Hepatocyte (in vitro differentiated cells): Measurements from ENCODE around the gene ATG10. TPM values are rescaled to one million over a fixed set of nuclear protein-coding genes. Genes with fewer than 3 reads are reported as not detected.
"Not testable (repeated sequence)": the region's sequence is repeated elsewhere in the genome, so short reads cannot be mapped to it uniquely, and the experiment has no call there.

Experiments
- DNase-seq: peaks from one replicate; pipeline ENCODE4 v3.0.0-alpha.2; 2016; ENCODE audit warnings: low spot score
- H2AFZ ChIP-seq: fragments of 200-600 bp; sonication (generic); 2 replicates; pipeline ENCODE4 v1.6.0; 2016; ENCODE audit warnings: antibody characterized with exemption, mild to moderate bottlenecking
- H3K27ac ChIP-seq: fragments of 200-600 bp; sonication (generic); 2 replicates; pipeline ENCODE4 v1.5.1; 2016; ENCODE audit warnings: mild to moderate bottlenecking
- H3K27me3 ChIP-seq: fragments of 200-600 bp; sonication (generic); 2 replicates; pipeline ENCODE4 v1.6.1; 2016
- H3K36me3 ChIP-seq: fragments of 200-600 bp; sonication (generic); replicated peaks from 2 replicates; pipeline ENCODE4 v1.5.1; 2016; ENCODE audit warnings: low read depth; ENCODE audit not compliant: insufficient read depth
- H3K4me1 ChIP-seq: fragments of 200-600 bp; sonication (generic); 2 replicates; pipeline ENCODE4 v1.5.1; 2016; ENCODE audit warnings: mild to moderate bottlenecking, moderate library complexity; ENCODE audit not compliant: insufficient read depth
- H3K4me2 ChIP-seq: fragments of 200-600 bp; sonication (generic); 2 replicates; pipeline ENCODE4 v1.6.0; 2016
- H3K4me3 ChIP-seq: fragments of 200-600 bp; sonication (generic); 2 replicates; pipeline ENCODE4 v1.5.1; 2016; ENCODE audit warnings: mild to moderate bottlenecking
- H3K79me2 ChIP-seq: fragments of 200-600 bp; sonication (generic); 2 replicates; pipeline ENCODE4 v1.6.0; 2017; ENCODE audit warnings: mild to moderate bottlenecking
- H3K9me2 ChIP-seq: fragments of 200-600 bp; sonication (generic); replicated peaks from 2 replicates; pipeline ENCODE4 v1.6.0; 2017; ENCODE audit warnings: mild to moderate bottlenecking; ENCODE audit not compliant: insufficient read depth
- H3K9me3 ChIP-seq: fragments of 200-600 bp; sonication (generic); 2 replicates; pipeline ENCODE4 v1.5.1; 2016; ENCODE audit warnings: low read depth, mild to moderate bottlenecking
- H4K20me1 ChIP-seq: fragments of 200-600 bp; sonication (generic); 2 replicates; pipeline ENCODE4 v1.6.0; 2016; ENCODE audit warnings: mild to moderate bottlenecking; ENCODE audit not compliant: insufficient read depth, poor library complexity, severe bottlenecking
- EZH2 ChIP-seq: fragments of 200-600 bp; sonication (generic); IDR thresholded peaks from 2 replicates; pipeline ENCODE4 v1.6.1; 2016; ENCODE audit warnings: antibody characterized with exemption, mild to moderate bottlenecking, borderline replicate concordance
- EZH2phosphoT487 ChIP-seq: fragments of 200-600 bp; sonication (generic); IDR thresholded peaks from one replicate; pipeline ENCODE4 v1.6.1; 2018; ENCODE audit warnings: antibody characterized with exemption, mild to moderate bottlenecking, low read depth, moderate library complexity; ENCODE audit not compliant: unreplicated experiment, severe bottlenecking
- WGBS: methylation state at CpG from one replicate; pipeline ENCODE4 v1.1.6; 2016; ENCODE audit warnings: low lambda C conversion rate; ENCODE audit errors: missing lambda C conversion rate; 5-methylcytosine and 5-hydroxymethylcytosine counted together
- polyA plus RNA-seq: library from polyadenylated mRNA; unstranded; fragments of >200 nt; fragmentation: Nextera tagmentation; extraction: Ambion mirVana; gene quantifications from 2 replicates; pipeline ENCODE4 v1.2.1, GENCODE V29; 2016
- total RNA-seq: library from RNA; depleted of rRNA; stranded (reverse); fragments of >200 nt; gene quantifications from 2 replicates; pipeline ENCODE4 v1.2.3, GENCODE V29; 2014
- TF ChIP-seq, protein P1 (sequence below): fragments of 200-600 bp; sonication (generic); IDR thresholded peaks from 2 replicates; pipeline ENCODE4 v1.5.1; 2016; ENCODE audit warnings: antibody characterized with exemption, mild to moderate bottlenecking; ENCODE audit not compliant: poor library complexity

Gene ATG10
- total and polyA plus RNA-seq, 2 experiments from 2014 or later: 11.8 to 13.0 TPM

DNA sequence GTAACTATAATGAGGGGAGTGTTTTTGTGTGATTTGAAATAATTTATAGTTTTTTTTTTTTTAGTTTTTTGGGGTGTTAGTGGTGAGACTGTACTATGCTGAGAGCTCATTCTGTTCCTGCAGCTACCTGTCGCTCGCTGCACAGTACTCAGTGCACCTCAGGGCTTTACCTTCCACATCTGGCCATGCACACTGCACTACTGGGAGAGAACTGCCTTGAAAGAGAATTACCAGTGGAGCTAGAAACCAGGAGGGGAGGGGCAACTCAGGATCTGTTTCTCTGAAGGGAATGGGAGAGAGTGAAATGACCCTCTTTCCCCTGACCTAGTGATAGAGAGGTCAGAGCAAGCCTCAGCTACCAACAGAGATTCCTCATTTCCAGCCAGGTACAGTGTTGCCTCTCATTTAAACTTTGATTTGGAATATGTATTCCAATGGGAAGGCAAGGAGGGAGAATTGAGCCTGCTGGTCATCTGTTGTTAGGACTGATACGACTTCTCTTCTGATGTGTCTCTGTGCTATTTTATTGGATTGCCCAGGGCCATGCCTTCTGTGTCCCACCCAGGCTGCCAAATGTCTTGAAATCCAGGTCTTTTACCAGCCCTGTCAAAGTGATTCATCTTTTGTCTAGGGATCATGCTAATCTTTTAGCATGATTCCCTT lies 8.9 kb downstream of the ATG10 start:
- H3K4me3 ChIP-seq: no peak overlapping the region
- DNase-seq: no peak
- H3K36me3 ChIP-seq: no peaks in the 10 kb centered on the region
- no peaks in the 10 kb centered on the region for H3K9me2 ChIP-seq
- H3K79me2 ChIP-seq: no peaks in the 10 kb centered on the region
- H3K27ac ChIP-seq: no peak overlapping the region
- H3K9me3 ChIP-seq: no peaks in the 10 kb centered on the region
- 70% methylated on average over 3 of the region's 3 CpGs for WGBS
- TF ChIP-seq EZH2 (no peak), EZH2phosphoT487 (no peak)
- TF ChIP-seq, protein P1, sequence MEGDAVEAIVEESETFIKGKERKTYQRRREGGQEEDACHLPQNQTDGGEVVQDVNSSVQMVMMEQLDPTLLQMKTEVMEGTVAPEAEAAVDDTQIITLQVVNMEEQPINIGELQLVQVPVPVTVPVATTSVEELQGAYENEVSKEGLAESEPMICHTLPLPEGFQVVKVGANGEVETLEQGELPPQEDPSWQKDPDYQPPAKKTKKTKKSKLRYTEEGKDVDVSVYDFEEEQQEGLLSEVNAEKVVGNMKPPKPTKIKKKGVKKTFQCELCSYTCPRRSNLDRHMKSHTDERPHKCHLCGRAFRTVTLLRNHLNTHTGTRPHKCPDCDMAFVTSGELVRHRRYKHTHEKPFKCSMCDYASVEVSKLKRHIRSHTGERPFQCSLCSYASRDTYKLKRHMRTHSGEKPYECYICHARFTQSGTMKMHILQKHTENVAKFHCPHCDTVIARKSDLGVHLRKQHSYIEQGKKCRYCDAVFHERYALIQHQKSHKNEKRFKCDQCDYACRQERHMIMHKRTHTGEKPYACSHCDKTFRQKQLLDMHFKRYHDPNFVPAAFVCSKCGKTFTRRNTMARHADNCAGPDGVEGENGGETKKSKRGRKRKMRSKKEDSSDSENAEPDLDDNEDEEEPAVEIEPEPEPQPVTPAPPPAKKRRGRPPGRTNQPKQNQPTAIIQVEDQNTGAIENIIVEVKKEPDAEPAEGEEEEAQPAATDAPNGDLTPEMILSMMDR: no peak
- H2AFZ ChIP-seq: no peak overlapping the region
- H3K27me3 ChIP-seq: no peaks in the 10 kb centered on the region
- H3K4me1 ChIP-seq: no peaks in the 10 kb centered on the region
- no peak overlapping the region for H3K4me2 ChIP-seq
- no peaks in the 10 kb centered on the region for H4K20me1 ChIP-seq

DNA sequence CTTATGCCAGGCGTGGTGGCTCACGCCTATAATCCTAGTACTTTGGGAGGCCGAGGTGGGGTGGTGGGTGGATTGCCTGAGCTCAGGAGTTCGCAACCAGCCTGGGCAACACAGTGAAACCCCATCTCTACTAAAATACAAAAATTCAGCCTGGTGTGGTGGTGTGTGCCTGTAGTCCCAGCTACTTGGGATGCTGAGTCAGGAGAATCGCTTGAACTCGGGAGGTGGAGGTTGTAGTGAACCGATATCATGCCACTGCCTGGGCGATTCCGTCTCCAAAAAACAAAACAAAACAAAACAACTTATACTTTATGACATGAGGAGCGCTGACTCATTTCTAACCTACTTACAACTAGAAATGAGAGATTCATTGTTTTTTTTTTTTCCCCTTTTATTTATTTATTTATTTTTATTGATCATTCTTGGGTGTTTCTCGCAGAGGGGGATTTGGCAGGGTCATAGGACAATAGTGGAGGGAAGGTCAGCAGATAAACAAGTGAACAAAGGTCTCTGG lies 10.4 kb downstream of the ATG10 start:
- not testable (repeated sequence) for H3K4me2 ChIP-seq, H3K9me2 ChIP-seq, H4K20me1 ChIP-seq, H3K27me3 ChIP-seq, H3K79me2 ChIP-seq, H3K4me1 ChIP-seq, H2AFZ ChIP-seq, H3K36me3 ChIP-seq, H3K4me3 ChIP-seq, DNase-seq, H3K9me3 ChIP-seq, H3K27ac ChIP-seq
- WGBS: 96% methylated on average over 11 of the region's 11 CpGs

GRCh38 chr5:81983148-81983547 lies 11.3 kb downstream of the ATG10 start:
- H3K9me2 ChIP-seq, H2AFZ ChIP-seq, H3K9me3 ChIP-seq, H3K4me2 ChIP-seq, H3K27ac ChIP-seq, H3K4me1 ChIP-seq, H3K27me3 ChIP-seq, H3K79me2 ChIP-seq, DNase-seq, H4K20me1 ChIP-seq, H3K4me3 ChIP-seq, H3K36me3 ChIP-seq: not testable (repeated sequence)
- WGBS: no CpG with 5 or more reads among the region's 27 CpGs

DNA sequence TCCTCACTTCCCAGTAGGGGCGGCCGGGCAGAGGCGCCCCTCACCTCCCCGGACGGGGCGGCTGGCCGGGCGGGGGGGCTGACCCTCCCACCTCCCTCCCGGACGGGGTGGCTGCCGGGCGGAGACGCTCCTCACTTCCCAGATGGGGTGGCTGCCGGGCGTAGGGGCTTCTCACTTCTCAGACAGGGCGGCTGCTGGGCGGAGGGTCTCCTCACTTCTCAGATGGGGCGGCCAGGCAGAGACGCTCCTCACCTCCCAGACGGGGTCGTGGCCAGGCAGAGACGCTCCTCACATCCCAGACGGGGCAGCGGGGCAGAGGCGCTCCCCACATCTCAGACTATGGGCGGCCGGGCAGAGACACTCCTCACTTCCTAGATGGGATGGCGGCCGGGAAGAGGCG lies 11.7 kb downstream of the ATG10 start:
- H3K27me3 ChIP-seq, H2AFZ ChIP-seq, H3K9me2 ChIP-seq, H3K36me3 ChIP-seq, DNase-seq, H4K20me1 ChIP-seq, H3K4me1 ChIP-seq, H3K27ac ChIP-seq, H3K4me3 ChIP-seq, H3K4me2 ChIP-seq, H3K79me2 ChIP-seq, H3K9me3 ChIP-seq: not testable (repeated sequence)
- 97% methylated on average over 13 of the region's 30 CpGs for WGBS

GRCh38 chr5:81986126-81986525 lies 14.3 kb downstream of the ATG10 start:
- no peak for DNase-seq
- no peaks in the 10 kb centered on the region for H3K79me2 ChIP-seq
- H3K36me3 ChIP-seq: no peaks in the 10 kb centered on the region
- no peaks in the 10 kb centered on the region for H3K27me3 ChIP-seq
- no peaks in the 10 kb centered on the region for H3K9me2 ChIP-seq
- H3K4me3 ChIP-seq: no peak overlapping the region
- H3K9me3 ChIP-seq: no peaks in the 10 kb centered on the region
- no peak overlapping the region for H3K27ac ChIP-seq
- H3K4me1 ChIP-seq: no peaks in the 10 kb centered on the region
- TF ChIP-seq EZH2phosphoT487 (no peak), EZH2 (no peak)
- TF ChIP-seq, protein P1: no peak
- 97% methylated on average over 9 of the region's 9 CpGs for WGBS
- no peak overlapping the region for H2AFZ ChIP-seq
- H3K4me2 ChIP-seq: no peak overlapping the region
- no peaks in the 10 kb centered on the region for H4K20me1 ChIP-seq
